Activated CD8-positive, alpha-beta memory T cell treated with anti-CD3 and anti-CD28 coated beads for 36 hours (primary cell): Measurements from ENCODE around the gene CXorf58. TPM values are rescaled to one million over a fixed set of nuclear protein-coding genes. Genes with fewer than 3 reads are reported as not detected.

ENCODE experiments used
- CTCF ChIA-PET: fragments of 350-600 bp; sonication (Branson Sonifier 250); formaldehyde crosslinking; loops from one replicate; lab custom pipeline; 2021; ENCODE audit warnings: antibody characterized with exemption; lab: Charles Lee
- POLR2A ChIA-PET: fragments of 350-600 bp; sonication (Branson Sonifier 250); formaldehyde crosslinking; loops from one replicate; lab custom pipeline; 2021; ENCODE audit warnings: antibody characterized with exemption; lab: Charles Lee
- total RNA-seq, 2 experiments: library from RNA; stranded (reverse); gene quantifications; one replicate each; pipeline ENCODE4 v1.2.3, GENCODE V29; 2021

Gene CXorf58
- total RNA-seq, 2 experiments from 2014 or later = not detected

GRCh38 chrX:23896981-23897380, 10.8 kb upstream of the CXorf58 start:
- ChIA-PET CTCF (no interaction called here), POLR2A (no interaction called here)

GRCh38 chrX:23898412-23898959, 9.3 kb upstream of the CXorf58 start:
- POLR2A ChIA-PET = no interaction called here
- CTCF ChIA-PET = no interaction called here

GRCh38 chrX:23900220-23900797, 7.5 kb upstream of the CXorf58 start:
- ChIA-PET POLR2A (no interaction called here), CTCF (interaction anchor here (0.6 to 2.3 kb wide), 4 partner anchors 53 to 206 kb away, joined by 3 to 11 read pairs (median 6); partner anchors contain the start of gene EIF2S3)

GRCh38 chrX:23901060-23901459, 6.7 kb upstream of the CXorf58 start:
- ChIA-PET CTCF (interaction anchor here (1.1 to 2.3 kb wide), 6 partner anchors 52 to 208 kb away, joined by 3 to 19 read pairs (median 7); partner anchors contain the start of genes EIF2S3 and SAT1), POLR2A (no interaction called here)

- CTCF ChIA-PET = interaction anchor here (0.6 to 2.3 kb wide), 15 partner anchors 56 to 238 kb away, joined by 3 to 19 read pairs (median 5); partner anchors contain the start of genes EIF2S3 and SAT1
- POLR2A ChIA-PET = interaction anchor here (0.5 to 1.3 kb wide), 2 partner anchors 40 to 119 kb away, joined by 4 read pairs; partner anchors contain the start of gene SAT1
Observed at GRCh38 chrX:23901805-23902204, 6.0 kb upstream of the CXorf58 start.

- ChIA-PET CTCF (interaction anchor here (0.6 to 2.3 kb wide), 14 partner anchors 55 to 238 kb away, joined by 3 to 19 read pairs (median 4); partner anchors contain the start of gene SAT1), POLR2A (interaction anchor here (1.3 kb wide), 1 partner anchor 119 kb away, joined by 4 read pairs; the partner anchor contains the start of gene SAT1)
Observed at GRCh38 chrX:23902419-23902818, 5.4 kb upstream of the CXorf58 start.

- CTCF ChIA-PET = no interaction called here
- POLR2A ChIA-PET = no interaction called here
Observed at GRCh38 chrX:23904096-23904495, 3.7 kb upstream of the CXorf58 start.

GRCh38 chrX:23907111-23907497, 702 bp upstream of the CXorf58 start:
- ChIA-PET POLR2A (interaction anchor here (0.6 to 1.9 kb wide), 4 partner anchors 117 to 148 kb away, joined by 3 to 10 read pairs (median 4); partner anchors contain the start of gene EIF2S3), CTCF (interaction anchor here (1.2 to 4.4 kb wide), 2 partner anchors 147 to 213 kb away, joined by 6 to 31 read pairs; partner anchors contain the start of gene EIF2S3)

GRCh38 chrX:23908219-23909004, 606 bp downstream of the CXorf58 start:
- ChIA-PET CTCF (interaction anchor here (0.8 to 4.4 kb wide), 5 partner anchors 21 to 146 kb away, joined by 3 to 31 read pairs (median 3); partner anchors contain the start of gene EIF2S3), POLR2A (interaction anchor here (1.9 kb wide), 1 partner anchor 146 kb away, joined by 10 read pairs; the partner anchor contains the start of gene EIF2S3)

- POLR2A ChIA-PET = no interaction called here
Observed at GRCh38 chrX:23911126-23911835, 3.5 kb downstream of the CXorf58 start.

GRCh38 chrX:23919148-23919547, 11.3 kb downstream of the CXorf58 start:
- ChIA-PET CTCF (interaction anchor here (0.9 kb wide), 1 partner anchor 110 kb away, joined by 3 read pairs; no protein-coding TSS in a partner anchor), POLR2A (no interaction called here)

More at GRCh38 chrX:23911126-23911835, 3.5 kb downstream of the CXorf58 start:
- CTCF ChIA-PET = no interaction called here

GRCh38 chrX:23919706-23920320, 12.0 kb downstream of the CXorf58 start:
- ChIA-PET POLR2A (no interaction called here), CTCF (interaction anchor here (0.9 kb wide), 1 partner anchor 109 kb away, joined by 3 read pairs; no protein-coding TSS in a partner anchor)

- POLR2A ChIA-PET = no interaction called here
- CTCF ChIA-PET = no interaction called here
Observed at GRCh38 chrX:23926015-23926414, 18.2 kb downstream of the CXorf58 start.

- CTCF ChIA-PET = no interaction called here
- POLR2A ChIA-PET = no interaction called here
Observed at GRCh38 chrX:23930894-23931604, 23.2 kb downstream of the CXorf58 start.

GRCh38 chrX:23932046-23932445, 24.2 kb downstream of the CXorf58 start:
- POLR2A ChIA-PET = no interaction called here
- CTCF ChIA-PET = interaction anchor here (0.5 to 1.0 kb wide), 2 partner anchors 76 to 123 kb away, joined by 3 read pairs; partner anchors contain the start of gene EIF2S3

GRCh38 chrX:23935106-23935505, 27.3 kb downstream of the CXorf58 start:
- POLR2A ChIA-PET = no interaction called here

GRCh38 chrX:23936180-23936579, 28.4 kb downstream of the CXorf58 start:
- POLR2A ChIA-PET = no interaction called here
- CTCF ChIA-PET = no interaction called here

More at GRCh38 chrX:23935106-23935505, 27.3 kb downstream of the CXorf58 start:
- CTCF ChIA-PET = no interaction called here

GRCh38 chrX:23937100-23937499, 29.3 kb downstream of the CXorf58 start:
- CTCF ChIA-PET = no interaction called here
- POLR2A ChIA-PET = no interaction called here
